AG10803 (cell line): ENCODE data around the gene KCNG2.
A peak's percentile ranks its signal among the peaks of the same experiment; 100 is the strongest.

Experiments used
- DNase-seq: peaks from one replicate; pipeline ENCODE4 v3.0.0; 2010; ENCODE audit warnings: low read depth
- H3K4me3 ChIP-seq: 2 replicates; pipeline ENCODE4 v1.5.1; 2011; ENCODE audit warnings: mild to moderate bottlenecking, low read length, control low read depth
- TF ChIP-seq, protein P1 (sequence below): conservative IDR thresholded peaks from 2 replicates; pipeline ENCODE4 v1.5.1; 2011; ENCODE audit warnings: mild to moderate bottlenecking, low read length, control low read depth, inconsistent platforms

KCNG2 gene

DNA sequence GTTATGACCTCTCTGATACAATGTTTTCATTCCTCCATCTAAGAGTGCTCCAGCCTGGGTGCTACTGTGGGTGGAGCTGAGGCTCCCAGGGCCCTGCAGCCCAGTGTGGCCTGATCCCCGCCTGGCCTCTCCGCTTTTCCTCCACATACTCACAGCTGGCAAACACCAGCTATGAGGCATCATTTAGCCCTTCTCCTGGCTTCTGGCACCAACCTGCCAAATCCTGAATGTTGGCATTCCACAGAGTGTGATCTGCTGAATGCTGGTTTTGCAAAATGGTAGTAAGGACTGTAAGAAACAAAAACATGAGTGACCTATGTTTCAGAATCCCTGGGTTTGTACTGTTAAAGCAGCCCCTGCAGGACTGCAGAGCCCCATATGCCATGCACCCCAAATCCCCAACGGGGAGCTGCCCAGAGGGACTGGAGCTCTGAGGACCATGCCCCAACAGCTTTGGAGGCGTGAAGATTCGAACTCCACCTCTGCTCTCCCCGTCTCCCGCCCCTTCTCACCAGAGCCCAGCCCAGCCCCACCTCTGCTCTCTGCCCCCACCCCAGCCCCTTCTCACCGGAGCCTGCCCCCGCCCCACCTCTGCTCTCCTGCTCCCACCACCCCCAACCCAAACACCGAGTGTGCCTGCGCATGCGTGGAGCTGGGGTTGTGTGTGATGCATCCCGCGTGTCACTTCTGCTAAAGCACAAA is 149.5 kb downstream of the KCNG2 start:
- DNase-seq: peak; percentile 72
- TF ChIP-seq, protein P1, sequence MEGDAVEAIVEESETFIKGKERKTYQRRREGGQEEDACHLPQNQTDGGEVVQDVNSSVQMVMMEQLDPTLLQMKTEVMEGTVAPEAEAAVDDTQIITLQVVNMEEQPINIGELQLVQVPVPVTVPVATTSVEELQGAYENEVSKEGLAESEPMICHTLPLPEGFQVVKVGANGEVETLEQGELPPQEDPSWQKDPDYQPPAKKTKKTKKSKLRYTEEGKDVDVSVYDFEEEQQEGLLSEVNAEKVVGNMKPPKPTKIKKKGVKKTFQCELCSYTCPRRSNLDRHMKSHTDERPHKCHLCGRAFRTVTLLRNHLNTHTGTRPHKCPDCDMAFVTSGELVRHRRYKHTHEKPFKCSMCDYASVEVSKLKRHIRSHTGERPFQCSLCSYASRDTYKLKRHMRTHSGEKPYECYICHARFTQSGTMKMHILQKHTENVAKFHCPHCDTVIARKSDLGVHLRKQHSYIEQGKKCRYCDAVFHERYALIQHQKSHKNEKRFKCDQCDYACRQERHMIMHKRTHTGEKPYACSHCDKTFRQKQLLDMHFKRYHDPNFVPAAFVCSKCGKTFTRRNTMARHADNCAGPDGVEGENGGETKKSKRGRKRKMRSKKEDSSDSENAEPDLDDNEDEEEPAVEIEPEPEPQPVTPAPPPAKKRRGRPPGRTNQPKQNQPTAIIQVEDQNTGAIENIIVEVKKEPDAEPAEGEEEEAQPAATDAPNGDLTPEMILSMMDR: no peak

DNA sequence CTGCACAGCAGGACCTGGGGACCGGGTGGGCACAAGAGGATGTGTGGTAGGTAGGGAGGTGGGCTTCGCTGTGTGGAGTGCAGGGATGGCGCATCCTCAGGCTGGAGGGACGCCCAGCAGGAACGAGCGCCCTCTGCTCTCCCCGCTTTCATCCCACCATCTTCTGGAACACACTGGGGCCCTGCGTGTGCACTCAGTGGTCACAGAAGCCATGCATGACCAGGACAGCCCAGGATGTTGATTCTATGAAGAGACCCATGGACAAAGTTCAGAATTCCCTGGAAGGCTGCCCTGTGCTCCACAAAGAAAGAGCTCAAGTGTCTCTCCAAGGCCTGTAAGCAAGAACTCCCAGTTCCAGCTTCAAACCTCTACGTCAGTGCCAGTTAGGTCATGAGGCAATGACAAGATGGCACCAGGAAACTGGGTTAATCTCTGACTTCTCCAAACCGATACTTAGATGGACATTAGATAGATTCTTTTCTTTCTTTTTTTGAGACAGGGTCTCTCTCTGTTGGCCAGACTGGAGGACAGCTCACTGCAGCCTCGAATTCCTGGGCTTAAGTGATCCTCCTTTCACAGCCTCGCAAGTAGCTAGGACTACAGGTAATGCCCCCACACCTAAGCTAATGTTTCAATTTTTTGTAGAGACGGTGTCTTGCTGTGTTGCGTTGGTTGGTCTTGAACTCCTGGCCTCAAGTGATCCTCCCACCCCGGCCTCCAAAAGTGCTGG is 150.3 kb downstream of the KCNG2 start:
- H3K4me3 ChIP-seq: no peak overlapping the region
- TF ChIP-seq, protein P1: no peak
- no peak for DNase-seq

More for the DNA sequence above, 149.5 kb downstream of the KCNG2 start:
- H3K4me3 ChIP-seq: no peak overlapping the region

DNA sequence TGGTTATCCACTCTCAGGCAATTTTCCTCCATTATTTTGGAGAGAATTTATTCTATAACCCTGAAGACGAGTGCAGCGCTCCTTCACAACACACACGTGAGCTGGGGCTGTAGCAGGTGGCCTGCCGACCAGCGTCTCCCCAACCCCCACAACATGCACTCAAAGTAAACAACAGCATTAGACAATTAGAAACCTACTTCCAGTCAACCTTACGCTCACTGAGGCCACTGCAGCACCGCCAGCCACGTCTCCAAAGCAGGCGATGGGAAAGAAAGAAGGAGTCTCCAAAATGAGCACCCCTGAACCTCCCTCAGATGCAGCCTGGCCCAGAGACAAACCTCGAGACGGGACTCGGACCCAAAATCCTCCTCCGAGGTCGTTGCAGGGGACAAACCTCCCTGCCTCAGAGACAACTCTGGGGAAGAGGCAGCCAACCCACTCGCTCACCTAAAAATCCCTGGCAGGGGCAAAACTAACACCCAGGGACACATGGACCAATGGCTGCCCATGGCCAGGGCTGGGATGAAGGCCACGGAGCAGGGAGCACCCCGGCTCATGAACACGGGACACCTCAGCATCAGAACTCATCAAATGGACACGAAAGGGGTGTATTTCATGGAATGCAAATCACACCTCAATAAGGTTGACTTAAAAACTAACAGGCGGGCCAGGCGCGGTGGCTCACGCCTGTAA is 151.1 kb downstream of the KCNG2 start:
- no peak overlapping the region for H3K4me3 ChIP-seq
- no peak for DNase-seq
- TF ChIP-seq, protein P1: no peak
